Panc1 (cell line): ENCODE measurements around the gene TMA7B.

Experiments used
- CTCF ChIP-seq: fragments of 450-650 bp; IDR thresholded peaks from 2 replicates; pipeline ENCODE4 v1.5.1; 2017; ENCODE audit warnings: mild to moderate bottlenecking
- POLR2AphosphoS5 ChIP-seq: IDR thresholded peaks from 2 replicates; pipeline ENCODE4 v1.6.1; 2012; ENCODE audit warnings: mild to moderate bottlenecking, low read depth, low read length, moderate library complexity
- REST ChIP-seq, 2 experiments: IDR thresholded peaks; 2 replicates each; pipeline ENCODE4 v1.6.1; 2011 to 2012; ENCODE audit warnings: low read depth in 2 of 2, control low read depth in 1 of 2, low read length in 1 of 2, mild to moderate bottlenecking in 1 of 2, moderate library complexity in 1 of 2; ENCODE audit not compliant: insufficient read depth in 1 of 2

- no peak for TF ChIP-seq CTCF
- TF ChIP-seq POLR2AphosphoS5 = no peak
- TF ChIP-seq REST (IDR thresholded peaks at IDR 0.05; ENCODE audit: insufficient read depth in 1 of 2, low read depth in 2 of 2, low read length in 1 of 2) = no peak
Observed at GRCh38 chr22:39926753-39927152, 33.4 kb upstream of the TMA7B start.
